GM18505 (cell line): ENCODE data around the gene PEX14.
"Not testable (repeated sequence)": the region's sequence is repeated elsewhere in the genome, so short reads cannot be mapped to it uniquely, and the experiment has no call there.

Source experiments
- ATAC-seq: cut with Tn5 transposase; IDR thresholded peaks from one replicate; pipeline ENCODE4 v1.9.1; 2021; ENCODE audit not compliant: unreplicated experiment
- POLR2A ChIP-seq: IDR thresholded peaks from 4 replicates; pipeline ENCODE4 v1.6.1; 2011; ENCODE audit warnings: borderline replicate concordance; ENCODE audit not compliant: insufficient read depth, insufficient read length; ENCODE audit errors: extremely low read depth

PEX14 gene

GRCh38 chr1:10440794-10441193 lies 34.0 kb upstream of the PEX14 start:
- no peak for ATAC-seq

GRCh38 chr1:10444248-10444647 lies 30.5 kb upstream of the PEX14 start:
- no peak for ATAC-seq
- no peak for TF ChIP-seq POLR2A

More at GRCh38 chr1:10440794-10441193, 34.0 kb upstream of the PEX14 start:
- TF ChIP-seq POLR2A, result no peak

DNA sequence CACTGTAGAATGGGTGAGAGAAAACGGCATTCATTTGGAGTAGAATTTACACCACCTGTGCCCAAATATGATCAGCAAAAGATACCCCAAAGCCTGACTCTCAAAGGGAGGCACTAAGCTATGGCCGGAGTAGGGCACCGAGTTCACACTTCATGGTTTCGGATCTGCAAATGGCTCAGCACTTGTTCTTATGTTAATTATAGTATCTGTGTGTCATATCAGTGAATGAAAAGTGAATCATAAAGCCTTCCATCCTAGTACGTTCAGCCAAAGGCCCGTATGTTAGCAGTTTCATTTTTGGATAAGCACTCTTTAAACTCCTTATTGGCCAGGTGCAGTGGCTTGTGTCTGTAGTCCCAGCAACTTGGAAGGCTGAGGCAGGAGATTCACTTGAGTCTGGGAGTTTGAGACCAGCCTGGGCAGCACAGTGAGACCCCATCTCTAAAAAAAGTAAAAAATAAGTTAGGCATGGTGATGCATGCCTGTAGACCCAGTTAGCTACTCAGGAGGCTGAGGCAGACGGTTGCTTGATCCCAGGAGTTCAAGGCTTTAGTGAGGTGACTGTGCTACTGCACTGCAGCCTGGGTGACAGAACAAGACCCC lies 29.9 kb upstream of the PEX14 start:
- no peak for ATAC-seq
- TF ChIP-seq POLR2A, result no peak

DNA sequence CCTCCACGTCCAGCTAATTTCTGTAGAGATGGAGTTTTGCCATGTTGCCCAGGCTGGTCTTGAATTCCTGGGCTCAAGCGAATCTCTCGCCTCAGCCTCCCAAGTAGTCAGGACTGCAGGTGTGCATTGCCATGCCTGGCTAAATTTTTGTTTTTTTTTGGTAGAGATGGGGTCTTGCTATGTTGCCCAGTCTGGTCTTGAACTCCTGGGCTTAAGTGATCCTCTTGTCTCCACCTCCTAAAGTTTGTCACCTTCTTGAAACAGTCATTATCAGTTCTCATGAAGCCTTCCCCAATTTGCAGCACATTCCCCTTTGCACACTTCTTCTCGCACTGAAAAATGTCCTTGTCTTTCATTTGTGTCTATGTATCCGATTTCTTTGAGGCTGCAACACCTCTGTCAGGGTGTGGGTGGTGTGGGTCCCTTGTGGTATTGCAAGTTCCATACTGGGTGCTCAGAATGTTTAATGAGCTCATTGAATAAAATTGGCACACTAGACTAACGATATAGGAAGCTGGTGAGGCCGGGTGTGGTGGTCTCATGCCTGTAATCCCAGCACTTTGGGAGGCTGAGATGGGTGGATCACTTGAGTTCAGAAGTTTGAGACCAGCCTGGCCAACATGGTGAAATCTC lies 27.8 kb upstream of the PEX14 start:
- ATAC-seq, result no peak
- no peak for TF ChIP-seq POLR2A

DNA sequence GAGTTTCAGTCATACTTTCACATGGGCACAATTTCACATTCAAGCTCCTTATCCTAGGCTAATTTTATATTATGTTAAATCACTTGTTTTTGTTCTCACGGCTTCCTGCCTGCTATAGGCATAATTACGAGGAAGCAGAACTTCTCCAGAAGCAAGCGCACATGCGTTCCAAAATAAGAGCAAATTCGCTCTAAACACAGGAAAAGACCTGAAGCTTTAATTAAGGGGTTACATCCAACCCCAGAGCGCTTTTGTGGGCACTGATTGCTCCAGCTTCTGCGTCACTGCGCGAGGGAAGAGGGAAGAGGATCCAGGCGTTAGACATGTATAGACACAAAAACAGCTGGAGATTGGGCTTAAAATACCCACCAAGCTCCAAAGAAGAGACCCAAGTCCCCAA lies 25.0 kb upstream of the PEX14 start, which contains the start of gene CORT:
CORT (plus strand) TSS at position 281 of the 400 bp plus-strand sequence. CDS start 193 bp downstream, outside the sequence.
- no peak for TF ChIP-seq POLR2A

DNA sequence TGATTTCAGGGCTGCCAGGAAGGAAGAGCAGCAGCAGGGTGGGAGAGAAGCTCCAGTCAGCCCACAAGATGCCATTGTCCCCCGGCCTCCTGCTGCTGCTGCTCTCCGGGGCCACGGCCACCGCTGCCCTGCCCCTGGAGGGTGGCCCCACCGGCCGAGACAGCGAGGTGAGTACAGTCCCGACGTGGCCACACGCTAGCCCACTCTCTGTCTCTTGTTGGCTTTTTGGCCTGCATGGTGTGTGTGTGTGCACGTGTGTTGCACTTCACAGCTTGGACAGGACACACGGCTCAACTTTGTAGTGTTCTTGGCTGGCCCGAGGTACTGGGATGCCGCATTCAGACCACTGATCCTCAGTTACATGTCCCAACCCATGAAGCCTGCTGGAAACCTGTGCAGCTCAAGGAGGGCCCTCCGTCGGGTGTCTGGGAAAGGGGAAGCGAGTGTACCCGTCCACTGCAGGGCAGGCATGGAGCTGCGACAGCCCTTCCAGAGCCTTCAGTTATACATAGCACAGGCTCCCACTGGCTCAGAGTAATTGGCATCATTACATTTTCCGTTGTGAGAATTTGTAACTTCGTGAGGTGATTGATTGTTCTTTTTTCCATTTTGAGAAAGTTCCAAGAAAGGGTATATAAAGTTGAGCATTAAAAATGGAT lies 24.5 kb upstream of the PEX14 start:
- no peak for ATAC-seq
- TF ChIP-seq POLR2A, result no peak

More for the DNA sequence above, 25.0 kb upstream of the PEX14 start, which contains the start of gene CORT:
- ATAC-seq, result no peak

- no peak for TF ChIP-seq POLR2A
- no peak for ATAC-seq
These were observed 23.9 kb upstream of the PEX14 start for GRCh38 chr1:10450836-10451235.

DNA sequence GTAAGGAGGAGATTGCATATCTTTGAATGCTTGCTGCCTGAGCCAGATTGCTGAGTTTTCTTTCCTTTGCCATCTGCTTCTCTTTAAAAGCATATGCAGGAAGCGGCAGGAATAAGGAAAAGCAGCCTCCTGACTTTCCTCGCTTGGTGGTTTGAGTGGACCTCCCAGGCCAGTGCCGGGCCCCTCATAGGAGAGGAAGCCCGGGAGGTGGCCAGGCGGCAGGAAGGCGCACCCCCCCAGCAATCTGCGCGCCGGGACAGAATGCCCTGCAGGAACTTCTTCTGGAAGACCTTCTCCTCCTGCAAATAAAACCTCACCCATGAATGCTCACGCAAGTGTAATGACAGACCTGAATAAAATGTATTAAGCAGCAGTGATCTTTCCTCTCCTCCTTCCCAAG lies 23.5 kb upstream of the PEX14 start:
- no peak for ATAC-seq
- TF ChIP-seq POLR2A, result no peak

- TF ChIP-seq POLR2A, result no peak
- no peak for ATAC-seq
These were observed 18.7 kb upstream of the PEX14 start for GRCh38 chr1:10456048-10456447.

DNA sequence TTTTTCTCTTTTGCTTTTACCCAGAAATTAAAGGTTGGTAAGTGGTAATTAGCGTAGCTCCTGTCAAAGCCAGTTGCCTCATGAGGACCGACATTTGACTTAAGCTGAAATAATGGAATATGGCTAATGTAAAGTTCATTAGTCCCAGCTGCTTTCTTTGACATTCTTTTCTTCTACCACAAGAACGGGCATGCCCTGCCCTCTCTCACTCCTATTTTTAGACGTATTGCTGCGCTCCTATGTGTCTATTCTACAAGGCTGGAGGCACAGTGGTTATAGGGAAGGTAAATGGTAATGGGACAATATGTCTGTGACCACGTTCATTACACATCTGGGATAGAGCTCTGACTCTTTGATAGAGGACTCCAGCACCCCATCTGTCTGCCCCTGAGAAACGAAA lies 18.1 kb upstream of the PEX14 start:
- no peak for TF ChIP-seq POLR2A
- ATAC-seq, result no peak

DNA sequence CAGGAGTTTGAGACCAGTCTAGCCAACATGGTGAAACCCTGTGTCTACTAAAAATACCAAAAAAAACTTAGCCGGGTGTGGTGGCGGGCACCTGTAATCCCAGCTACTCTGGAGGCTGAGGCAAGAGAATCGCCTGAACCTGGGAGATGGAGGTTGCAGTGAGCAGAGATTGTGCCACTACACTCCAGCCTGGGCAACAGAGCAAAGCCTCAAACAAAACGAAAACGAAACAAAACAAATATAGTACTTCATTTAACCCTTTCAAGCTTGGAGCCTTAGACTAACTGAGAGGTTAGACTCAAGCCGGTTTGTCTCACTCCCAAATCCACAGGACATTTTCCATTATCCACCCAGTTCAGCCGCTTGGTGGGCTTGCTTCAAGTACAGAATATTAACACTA lies 17.3 kb upstream of the PEX14 start:
- ATAC-seq, result not testable (repeated sequence)

- no peak for TF ChIP-seq POLR2A
- no peak for ATAC-seq
These were observed 16.9 kb upstream of the PEX14 start for GRCh38 chr1:10457875-10458274.

- no peak for TF ChIP-seq POLR2A
- no peak for ATAC-seq
These were observed 15.6 kb upstream of the PEX14 start for GRCh38 chr1:10459184-10459583.

GRCh38 chr1:10467078-10467477 lies 7.7 kb upstream of the PEX14 start:
- no peak for TF ChIP-seq POLR2A
- no peak for ATAC-seq

- TF ChIP-seq POLR2A, result no peak
- ATAC-seq, result no peak
These were observed 4.7 kb upstream of the PEX14 start for GRCh38 chr1:10470043-10470442.
